K562 (cell line): ENCODE measurements around the gene TRPC4AP. TPM values are rescaled to one million over a fixed set of nuclear protein-coding genes. Genes with fewer than 3 reads are reported as not detected.

Experiments used
- CTBP1 ChIP-seq: fragments of 450-650 bp; IDR thresholded peaks from 2 replicates; pipeline ENCODE4 v1.6.1; 2016; ENCODE audit warnings: borderline replicate concordance
- E2F8 ChIP-seq: fragments of 450-650 bp; IDR thresholded peaks from 2 replicates; pipeline ENCODE4 v1.7.1; 2018; ENCODE audit warnings: mild to moderate bottlenecking, low read depth; ENCODE audit not compliant: partially characterized antibody
- FOXJ3 ChIP-seq: sonication (generic); formaldehyde crosslinking; IDR thresholded peaks from 2 replicates; pipeline ENCODE4 v1.4.0; 2020; ENCODE audit warnings: mild to moderate bottlenecking, missing genetic modification reagents
- GATA2 ChIP-seq: sonication (generic); formaldehyde crosslinking; IDR thresholded peaks from 2 replicates; pipeline ENCODE4 v1.4.0; 2020; ENCODE audit warnings: mild to moderate bottlenecking, missing genetic modification reagents
- KLF1 ChIP-seq: fragments of 450-650 bp; IDR thresholded peaks from 2 replicates; pipeline ENCODE4 v1.6.1; 2016; ENCODE audit warnings: missing genetic modification characterization, missing compliant biosample characterization
- PRPF4 ChIP-seq: fragments of 200-400 bp; formaldehyde crosslinking; IDR thresholded peaks from one replicate; pipeline ENCODE4 v1.6.1; 2017; ENCODE audit warnings: low read length, low read depth, mild to moderate bottlenecking; ENCODE audit not compliant: insufficient read depth, poor library complexity, severe bottlenecking
- RBM25 ChIP-seq: fragments of 200-400 bp; formaldehyde crosslinking; IDR thresholded peaks from 2 replicates; pipeline ENCODE4 v1.6.1; 2018; ENCODE audit warnings: low read length, low read depth, moderate library complexity; ENCODE audit not compliant: severe bottlenecking
- SAFB2 ChIP-seq: fragments of 200-400 bp; formaldehyde crosslinking; IDR thresholded peaks from 2 replicates; pipeline ENCODE4 v1.6.1; 2018; ENCODE audit warnings: borderline replicate concordance, low read length, low read depth, moderate library complexity; ENCODE audit not compliant: severe bottlenecking
- SP1 ChIP-seq: sonication (generic); formaldehyde crosslinking; IDR thresholded peaks from 2 replicates; pipeline ENCODE4 v1.8.1; 2022; ENCODE audit warnings: mild to moderate bottlenecking, missing genetic modification reagents
- THRAP3 ChIP-seq: fragments of 450-650 bp; IDR thresholded peaks from 2 replicates; pipeline ENCODE4 v1.6.1; 2016; ENCODE audit warnings: mild to moderate bottlenecking, inconsistent platforms, borderline replicate concordance
- TSC22D4 ChIP-seq: fragments of 450-650 bp; IDR thresholded peaks from 2 replicates; pipeline ENCODE4 v1.6.1; 2016; ENCODE audit warnings: missing genetic modification characterization, missing biosample characterization, control low read depth
- ZBTB1 ChIP-seq: sonication (generic); formaldehyde crosslinking; IDR thresholded peaks from 2 replicates; pipeline ENCODE4 v1.8.1; 2023; ENCODE audit warnings: missing genetic modification reagents, low read depth, mild to moderate bottlenecking, borderline replicate concordance
- ZNF277 ChIP-seq: fragments of 250-450 bp; sonication (Bioruptor Pico); IDR thresholded peaks from 2 replicates; pipeline ENCODE4 v1.8.0; 2022; ENCODE audit warnings: inconsistent platforms, mild to moderate bottlenecking, moderate library complexity, borderline replicate concordance
- ZNF398 ChIP-seq: fragments of 250-450 bp; sonication (Bioruptor Pico); IDR thresholded peaks from 2 replicates; pipeline ENCODE4 v1.8.0; 2021; ENCODE audit warnings: moderate library complexity, mild to moderate bottlenecking, inconsistent platforms
- ZNF561 ChIP-seq: fragments of 450-650 bp; formaldehyde crosslinking; conservative IDR thresholded peaks from 2 replicates; pipeline ENCODE4 v1.4.0; 2020; ENCODE audit warnings: mild to moderate bottlenecking, moderate library complexity
- ZZZ3 ChIP-seq: fragments of 450-650 bp; IDR thresholded peaks from 2 replicates; pipeline ENCODE4 v1.6.1; 2016; ENCODE audit warnings: antibody characterized with exemption, mild to moderate bottlenecking, moderate library complexity
- polyA plus RNA-seq, 8 experiments: library from polyadenylated mRNA; depleted of rRNA in 4 of 8; stranded (reverse) in 5 of 8; unstranded in 3 of 8; fragments of >200 nt; fragmentation: Nextera tagmentation in 2 of 8; fragmentation: Illumina TruSeq in 1 of 8; extraction: Ambion mirVana in 2 of 8; extraction: Trizol in 1 of 8; gene quantifications; 2 replicates each; pipeline versions ENCODE4 v1.2.1 to v1.2.3, GENCODE V29; 2011 to 2014; ENCODE audit warnings: inconsistent platforms in 1 of 8, missing spikeins in 1 of 8
- total RNA-seq, 7 experiments: library from RNA; depleted of rRNA in 6 of 7; stranded (reverse); fragments of >200 nt in 6 of 7; fragmentation: Illumina TruSeq in 2 of 7; extraction: Trizol in 2 of 7; gene quantifications; 2 replicates each; pipeline versions ENCODE4 v1.2.1 to v1.2.3, GENCODE V29; 2011 to 2021; ENCODE audit warnings: low replicate concordance in 1 of 7
- TF ChIP-seq, protein P1 (sequence below): fragments of 450-650 bp; conservative IDR thresholded peaks from 2 replicates; pipeline ENCODE4 v1.6.1; 2016; ENCODE audit warnings: missing genetic modification characterization, low read depth, mild to moderate bottlenecking, missing compliant biosample characterization, moderate library complexity

The TRPC4AP gene
- total and polyA plus RNA-seq, 9 of the 15 experiments (the other 6 are each of a cell fraction or from before 2014, with no cell fraction given), result 2.3 to 70.3 (median 33.3) TPM

DNA sequence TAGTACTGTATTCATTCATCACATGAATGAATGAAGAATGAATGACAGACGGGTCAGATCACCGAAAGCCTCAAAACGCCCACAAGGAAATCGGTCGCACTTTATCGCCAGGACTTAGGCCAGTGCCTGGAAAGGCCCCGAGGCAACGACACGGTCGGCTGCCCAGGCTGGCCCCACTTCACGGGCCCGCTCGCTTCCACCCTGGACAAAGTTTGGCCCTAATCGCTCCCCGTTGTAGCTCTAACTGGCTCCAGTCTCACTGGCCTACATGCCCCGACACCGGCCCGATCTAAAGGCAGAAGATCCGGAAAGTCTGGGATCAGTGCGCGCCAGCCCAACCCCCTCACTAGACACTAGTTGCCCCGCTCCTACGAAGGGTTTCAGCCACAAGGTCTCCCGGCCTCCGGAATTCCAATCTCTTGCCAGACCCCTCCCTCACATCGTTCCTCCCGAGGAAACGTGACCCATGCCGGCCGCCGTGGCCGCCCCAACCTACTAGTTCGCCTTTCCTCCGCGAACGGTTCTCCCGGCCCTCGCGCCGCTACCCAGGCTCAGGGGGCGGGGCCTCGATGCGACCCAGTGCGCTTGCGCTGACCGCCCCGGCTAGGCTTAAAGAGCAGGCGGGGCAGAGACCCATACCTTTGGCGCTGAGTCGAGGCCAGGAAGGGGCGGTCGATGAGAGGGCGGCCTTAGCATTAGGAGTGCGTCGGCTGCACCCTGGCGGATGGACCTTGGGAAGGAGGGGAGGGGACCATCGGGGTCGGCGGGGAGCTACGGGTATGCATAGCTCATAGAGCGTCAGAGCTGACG, 137.2 kb downstream of the TRPC4AP start, which contains the start of the genes GSS and MYH7B (continued):
- TF ChIP-seq ZNF277 (CRISPR knock-in tag) (no peak), ZNF398 (CRISPR knock-in tag) (no peak), ZBTB1 (CRISPR knock-in tag) (peak; percentile 60; the same call in 1 of the 2 replicates), GATA2 (CRISPR knock-in tag) (no peak), RBM25 (no peak), SP1 (CRISPR knock-in tag) (peak; percentile 96), SAFB2 (no peak), TSC22D4 (no peak), CTBP1 (peak; percentile 70; the same call in 1 of the 2 replicates), KLF1 (tag) (no peak), THRAP3 (no peak), FOXJ3 (CRISPR knock-in tag) (no peak), ZZZ3 (no peak), PRPF4 (no peak), ZNF561 (CRISPR knock-in tag) (no peak), E2F8 (no peak)
- TF ChIP-seq, protein P1, sequence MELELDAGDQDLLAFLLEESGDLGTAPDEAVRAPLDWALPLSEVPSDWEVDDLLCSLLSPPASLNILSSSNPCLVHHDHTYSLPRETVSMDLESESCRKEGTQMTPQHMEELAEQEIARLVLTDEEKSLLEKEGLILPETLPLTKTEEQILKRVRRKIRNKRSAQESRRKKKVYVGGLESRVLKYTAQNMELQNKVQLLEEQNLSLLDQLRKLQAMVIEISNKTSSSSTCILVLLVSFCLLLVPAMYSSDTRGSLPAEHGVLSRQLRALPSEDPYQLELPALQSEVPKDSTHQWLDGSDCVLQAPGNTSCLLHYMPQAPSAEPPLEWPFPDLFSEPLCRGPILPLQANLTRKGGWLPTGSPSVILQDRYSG, result no peak
